ENCODE results near the gene HPD.
"Not testable (repeated sequence)": the region's sequence is repeated elsewhere in the genome, so short reads cannot be mapped to it uniquely, and the experiment has no call there.

The HPD gene

DNA sequence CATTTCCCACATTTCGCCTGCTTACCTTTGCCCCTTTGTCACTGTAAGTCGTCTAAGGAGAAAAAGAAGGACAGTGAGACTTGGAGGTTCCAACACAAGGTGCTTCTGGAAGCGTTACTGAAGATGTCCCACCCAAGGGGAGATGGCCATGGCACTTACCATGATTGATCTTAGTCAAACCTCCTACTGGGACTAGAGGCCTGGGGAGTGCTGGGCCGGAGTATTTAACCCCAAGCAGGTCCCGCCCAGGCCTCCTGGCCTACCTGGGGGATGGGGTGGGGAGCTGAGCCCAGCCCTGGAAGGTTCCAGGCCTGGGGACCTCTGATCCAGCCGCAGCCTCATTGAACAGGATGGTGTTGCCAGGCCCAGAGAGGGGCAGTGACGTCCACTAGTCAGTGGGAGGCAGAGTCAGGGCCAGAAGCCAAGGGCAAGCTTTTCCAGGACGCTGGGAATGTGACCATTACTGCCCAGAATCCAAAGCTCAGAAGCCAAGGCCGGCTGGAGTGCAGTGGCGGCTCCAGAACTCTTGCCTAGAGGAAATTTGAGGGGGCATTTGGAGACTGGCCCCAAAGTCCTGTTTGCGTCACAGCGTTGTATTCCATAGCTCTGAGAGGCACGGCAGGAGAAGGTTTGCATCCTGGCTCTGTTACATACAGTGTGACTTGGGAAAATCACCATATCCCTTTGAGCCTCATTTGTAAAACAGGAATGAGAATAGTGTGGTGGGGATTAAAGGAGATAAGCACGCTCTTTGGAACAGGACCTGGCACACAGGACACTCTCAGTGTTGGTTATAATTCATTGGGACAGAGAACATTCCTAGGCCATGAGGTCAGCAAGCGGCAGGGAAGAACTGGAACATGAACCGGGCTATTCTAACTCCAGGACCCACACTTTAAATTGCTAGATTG lies at the start of gene HPD:
TSS of gene HPD (minus strand) at position 198 of the 911 bp plus-strand sequence. CDS start at position 162, 36 bp downstream.
- no peak for DNase-seq

- DNase-seq, result no peak
These were observed 47.1 kb upstream of the HPD start for GRCh38 chr12:121905746-121906145.

- no peak for DNase-seq
These were observed 44.5 kb upstream of the HPD start for GRCh38 chr12:121903202-121903601.

GRCh38 chr12:121899590-121899989 lies 40.9 kb upstream of the HPD start:
- DNase-seq, result no peak

DNA sequence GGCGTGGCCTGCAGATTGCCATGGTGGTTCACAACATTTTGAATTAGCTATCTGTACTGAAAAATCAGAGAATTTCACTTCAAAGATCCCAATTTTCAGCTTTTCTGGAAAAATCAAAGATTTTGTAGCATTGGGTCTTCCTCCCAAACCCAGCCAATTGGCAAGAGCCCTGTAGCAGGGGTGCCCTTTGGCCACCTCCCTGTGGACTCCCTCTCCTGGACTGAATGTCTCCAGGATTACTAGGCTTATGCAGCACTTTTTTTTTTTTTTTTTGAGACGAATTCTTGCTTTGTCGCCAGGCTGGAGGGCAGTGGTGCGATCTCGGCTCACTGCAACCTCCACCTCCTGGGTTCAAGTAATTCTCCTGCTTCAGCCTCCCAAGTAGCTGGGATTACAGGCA lies 39.6 kb upstream of the HPD start:
- no peak for DNase-seq

- no peak for DNase-seq
These were observed 36.0 kb upstream of the HPD start for GRCh38 chr12:121894633-121895032.

DNA sequence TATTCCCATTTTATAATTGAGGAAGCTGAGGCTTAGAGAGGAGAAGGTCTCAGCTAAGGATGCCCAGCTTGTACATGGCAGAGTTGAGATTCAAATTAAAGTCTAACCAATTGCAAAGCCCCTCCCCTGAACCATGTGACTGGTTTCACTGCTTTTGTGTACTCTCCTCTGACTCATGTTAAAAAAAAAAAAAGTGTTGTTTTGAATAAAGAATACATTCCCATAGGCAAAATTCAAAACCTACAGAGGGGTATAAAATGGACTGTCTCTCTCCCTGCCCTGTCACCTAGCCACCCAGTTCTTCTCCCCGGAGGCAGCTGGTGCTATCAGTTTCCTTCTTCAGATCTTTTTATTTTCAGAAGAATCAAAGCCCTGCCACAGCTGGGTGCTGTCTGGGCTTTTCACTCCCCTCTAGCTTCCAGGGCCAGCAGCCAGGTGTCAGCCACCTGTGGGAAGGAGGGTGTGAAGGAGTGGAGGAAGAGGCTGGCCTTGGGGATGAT lies 35.4 kb upstream of the HPD start:
- peak; percentile 37 for DNase-seq

DNA sequence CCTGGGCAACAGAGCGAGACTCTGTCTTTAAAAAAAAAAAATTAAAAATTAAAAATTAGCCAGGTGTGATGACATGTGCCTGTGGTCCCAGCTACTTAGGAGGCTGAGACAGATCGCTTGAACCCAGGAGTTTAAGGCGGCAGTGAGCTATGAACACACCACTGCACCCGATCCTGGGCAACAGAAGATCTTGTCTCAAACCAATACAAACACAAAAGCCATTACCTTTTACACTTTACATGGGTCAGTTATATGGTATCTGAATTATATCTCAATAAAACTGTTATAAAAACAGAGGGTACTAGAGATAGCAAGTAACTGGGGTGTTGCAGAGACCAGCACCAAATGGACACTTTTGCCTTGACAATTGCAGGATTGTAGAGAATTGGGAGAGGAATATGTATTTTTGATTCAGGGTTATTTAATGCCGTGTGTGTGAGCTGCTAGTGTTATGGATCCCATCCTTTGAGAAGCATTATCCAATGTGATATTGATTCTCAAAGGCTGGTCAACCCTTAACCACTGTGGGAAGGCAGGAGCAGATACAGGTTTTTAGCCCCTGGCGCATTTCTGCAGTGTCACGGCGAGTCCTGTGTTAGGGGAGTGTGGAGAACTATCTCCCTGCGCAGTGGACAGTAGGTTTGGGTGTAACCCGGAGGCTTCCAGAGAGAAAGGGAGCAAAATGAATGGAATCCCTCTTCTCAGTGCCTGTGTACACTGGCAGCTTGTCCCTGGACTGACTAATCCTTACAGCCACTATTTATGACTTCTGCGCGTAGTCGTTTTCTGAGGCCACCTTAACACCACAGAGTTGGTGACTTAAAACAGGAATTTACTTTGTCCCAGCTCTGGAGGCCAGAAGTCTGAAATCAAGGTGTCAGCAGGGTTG lies 34.3 kb upstream of the HPD start:
- no peak for DNase-seq

GRCh38 chr12:121889661-121890060 lies 31.0 kb upstream of the HPD start:
- not testable (repeated sequence) for DNase-seq

GRCh38 chr12:121889274-121889624 lies 30.6 kb upstream of the HPD start:
- DNase-seq, result no peak

GRCh38 chr12:121888478-121889273 lies 30.0 kb upstream of the HPD start, which contains the start of gene PSMD9:
PSMD9 (plus strand) TSS chr12:121888790; CDS start chr12:121888857, 67 bp downstream.
- peak; percentile 99 for DNase-seq

DNA sequence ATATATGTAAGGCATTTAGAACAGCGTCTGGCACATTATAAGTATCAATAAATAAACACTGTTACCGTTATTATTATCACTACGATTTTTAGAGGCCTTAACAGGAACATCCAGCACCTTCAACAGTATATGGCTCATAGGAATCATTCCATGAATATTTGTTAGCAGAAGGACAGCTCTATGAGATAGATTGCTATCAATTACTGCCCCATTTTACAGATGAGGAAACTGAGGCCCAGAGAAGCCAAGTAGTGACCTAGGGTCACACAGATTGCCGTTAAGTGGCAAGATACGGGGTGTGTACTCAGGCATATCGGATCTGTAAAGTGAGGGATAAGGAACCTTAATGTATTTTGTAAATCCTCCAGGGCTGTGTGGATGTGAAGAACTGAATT lies 29.4 kb upstream of the HPD start:
- DNase-seq, result no peak

- not testable (repeated sequence) for DNase-seq
These were observed 26.5 kb upstream of the HPD start for GRCh38 chr12:121885129-121885528.

DNA sequence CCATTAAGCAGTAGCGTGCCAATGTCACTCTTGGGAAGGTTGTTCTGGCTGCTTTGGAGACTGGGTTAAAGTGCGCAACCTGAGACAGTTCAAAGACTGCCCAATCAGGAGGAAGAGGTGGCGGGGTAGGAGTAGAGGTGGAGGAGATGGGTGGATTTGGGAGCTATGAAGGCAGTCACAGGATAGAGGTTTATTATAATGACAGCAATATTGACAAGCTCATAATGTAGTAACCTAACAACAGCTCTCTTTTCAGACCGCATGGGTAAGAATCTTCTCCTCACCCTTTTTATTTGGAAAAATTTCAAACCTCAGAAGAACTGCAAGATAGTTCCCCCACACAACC lies 24.6 kb upstream of the HPD start:
- DNase-seq, result no peak

DNA sequence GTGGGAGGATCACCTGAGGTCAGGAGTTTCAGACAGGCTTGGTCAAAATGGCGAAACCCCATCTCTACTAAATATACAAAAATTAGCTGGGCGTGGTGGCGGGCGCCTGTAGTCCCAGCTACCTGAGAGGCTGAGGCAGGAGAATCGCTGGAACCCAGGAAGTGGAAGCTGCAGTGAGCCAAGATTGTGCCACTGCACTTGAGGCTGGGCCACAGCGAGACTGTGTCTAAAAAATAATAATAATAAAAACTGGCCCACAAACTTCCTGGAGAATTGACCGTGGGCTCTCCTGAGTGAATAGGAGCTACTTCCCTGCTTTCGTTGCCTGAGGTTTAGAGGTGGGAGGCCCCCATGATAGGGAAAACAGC lies 17.4 kb upstream of the HPD start:
- not testable (repeated sequence) for DNase-seq

DNA sequence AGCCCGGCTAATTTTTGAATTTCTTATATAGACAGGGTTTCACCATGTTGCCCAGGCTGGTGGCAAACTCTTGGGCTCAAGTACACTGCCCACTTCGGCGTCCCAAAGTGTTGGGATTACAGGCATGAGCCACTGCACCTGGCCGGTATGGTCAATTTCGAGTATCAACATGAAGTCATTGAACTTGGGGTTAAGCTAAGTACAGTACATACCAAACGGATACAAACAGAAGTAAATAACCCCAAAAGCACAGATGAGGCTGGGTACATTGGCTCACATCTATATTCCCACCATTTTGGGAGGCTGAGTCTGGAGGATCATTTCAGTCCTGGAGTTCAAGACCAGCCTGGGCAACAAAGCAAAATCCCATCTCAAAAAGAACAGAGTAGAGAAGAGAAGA lies 16.9 kb upstream of the HPD start:
- DNase-seq, result no peak

- no peak for DNase-seq
These were observed 15.4 kb upstream of the HPD start for GRCh38 chr12:121874071-121874470.

DNA sequence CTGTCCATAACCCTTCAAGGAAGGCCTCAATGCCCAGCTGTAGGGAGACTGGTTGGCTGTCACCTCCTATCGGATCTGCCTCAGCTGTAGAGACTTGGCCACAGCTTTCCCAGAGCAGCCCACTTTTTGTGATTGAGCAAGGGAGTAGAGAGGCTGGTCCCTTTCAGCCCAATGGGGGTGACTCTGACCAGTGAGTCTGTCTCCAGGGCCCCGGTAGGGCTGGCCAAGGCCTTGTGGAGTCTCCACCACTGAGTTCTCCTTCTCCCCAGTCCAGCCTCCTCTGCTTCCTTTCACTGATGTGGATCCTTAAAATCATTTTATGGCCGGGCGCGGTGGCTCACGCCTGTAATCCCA lies 14.5 kb upstream of the HPD start:
- no peak for DNase-seq

GRCh38 chr12:121872546-121873215 lies 14.0 kb upstream of the HPD start:
- no peak for DNase-seq

DNA sequence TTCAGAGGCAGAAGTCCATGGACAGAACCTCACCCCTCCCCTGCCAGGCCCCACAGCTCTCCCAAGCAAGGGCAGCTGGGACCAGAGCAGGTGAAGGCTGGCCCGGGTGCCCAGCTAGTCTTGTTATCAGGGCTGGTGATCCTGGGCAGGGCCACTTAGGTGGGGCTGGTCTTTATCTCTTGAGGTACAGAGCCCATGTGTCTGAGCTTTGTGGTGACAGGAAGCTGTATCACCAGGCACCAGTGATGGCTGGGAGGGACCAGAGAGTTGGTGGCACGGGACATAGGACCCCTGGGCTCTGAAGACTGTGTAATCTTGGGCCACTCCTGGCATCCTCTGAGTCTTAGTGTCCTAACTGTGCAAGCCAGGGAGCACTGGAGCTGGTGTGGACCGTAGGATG lies 12.8 kb upstream of the HPD start:
- no peak for DNase-seq

- not testable (repeated sequence) for DNase-seq
These were observed 10.6 kb upstream of the HPD start for GRCh38 chr12:121869229-121869628.

- no peak for DNase-seq
These were observed 7.7 kb upstream of the HPD start for GRCh38 chr12:121866331-121866730.

Data from CD4-positive, alpha-beta T cell treated with Interleukin-6 for 4 hours (primary cell).